HepG2 (cell line): Measurements from ENCODE around the gene TCEANC. TPM values are rescaled to one million over a fixed set of nuclear protein-coding genes. Genes with fewer than 3 reads are reported as not detected.

ENCODE experiments used
- ATAC-seq: fragments of 200-7000 bp; cut with Tn5 transposase; 3 replicates; pipeline ENCODE4 v1.9.1; 2020; ENCODE audit warnings: mild to moderate bottlenecking, moderate library complexity
- BruUV-seq: library from RNA; stranded (reverse); fragments of 400-500 nt; replicated peaks from 2 replicates; lab custom pipeline; 2021; lab: Mats Ljungman, UMichigan
- CTCF ChIA-PET: fragments of 300-600 bp; formaldehyde crosslinking; extraction: SDS; loops from one replicate; lab custom pipeline; 2021; ENCODE audit warnings: low total read pairs, inconsistent platforms, low intra/inter-chr PET ratio; lab: Yijun Ruan, JAX
- POLR2A ChIA-PET: fragments of 350-600 bp; sonication (Branson Sonifier 250); formaldehyde crosslinking; loops from one replicate; lab custom pipeline; 2020; ENCODE audit warnings: antibody characterized with exemption, inconsistent platforms; lab: Yijun Ruan, JAX
- DNase-seq: peaks from one replicate; pipeline ENCODE4 v3.0.0-alpha.2; 2015; ENCODE audit warnings: low spot score
- FAIRE-seq: peaks from 3 replicates; lab custom pipeline; 2011; peaks lifted over from hg19 to GRCh38; lab: Jason Lieb, UNC
- H2AFZ ChIP-seq: one replicate; pipeline ENCODE4 v1.6.1; 2011; ENCODE audit warnings: low read length, inconsistent platforms
- H3K27ac ChIP-seq: fragments of 300-600 bp; 3 replicates; pipeline ENCODE4 v1.8.0; 2011; ENCODE audit warnings: mixed run types, mild to moderate bottlenecking, mixed read lengths, low read length, inconsistent platforms; ENCODE audit not compliant: insufficient read depth; ENCODE audit errors: extremely low read length
- H3K27me3 ChIP-seq, 2 experiments: fragments of 200-600 bp in 1 of 2; 2 replicates in 1 of 2; 3 replicates in 1 of 2; pipeline versions ENCODE4 v1.6.0 to v1.8.0; 2011; ENCODE audit warnings: low read length in 2 of 2, mild to moderate bottlenecking in 2 of 2, moderate library complexity in 2 of 2, inconsistent platforms in 1 of 2; ENCODE audit not compliant: insufficient read depth in 2 of 2, control insufficient read depth in 1 of 2
- H3K36me3 ChIP-seq, 2 experiments: fragments of 200-600 bp in 1 of 2; replicated peaks in 1 of 2; 2 replicates in 1 of 2; 3 replicates in 1 of 2; pipeline versions ENCODE4 v1.5.1 to v1.8.0; 2011; ENCODE audit warnings: low read length in 2 of 2, inconsistent platforms in 1 of 2; ENCODE audit not compliant: insufficient read depth in 2 of 2, control insufficient read depth in 1 of 2
- H3K4me1 ChIP-seq: 2 replicates; pipeline ENCODE4 v1.5.1; 2012; ENCODE audit warnings: low read length, inconsistent platforms; ENCODE audit not compliant: insufficient read depth
- H3K4me2 ChIP-seq: 2 replicates; pipeline ENCODE4 v1.6.0; 2011; ENCODE audit warnings: low read depth, low read length, inconsistent platforms
- H3K4me3 ChIP-seq, 3 experiments: fragments of 200-600 bp in 1 of 3; sonication (generic), shearing (Covaris generic) in 1 of 3; replicated peaks in 1 of 3; 2 replicates each; pipeline ENCODE4 v1.5.1; 2011 to 2016; ENCODE audit warnings: low read length in 3 of 3, inconsistent platforms in 2 of 3, low read depth in 2 of 3, mild to moderate bottlenecking in 2 of 3, control low read depth in 1 of 3, mixed read lengths in 1 of 3; ENCODE audit not compliant: insufficient read depth in 1 of 3
- H3K79me2 ChIP-seq: one replicate; pipeline ENCODE4 v1.6.1; 2011; ENCODE audit warnings: low read length, inconsistent platforms; ENCODE audit not compliant: insufficient read depth
- H3K9ac ChIP-seq: 2 replicates; pipeline ENCODE4 v1.6.0; 2011; ENCODE audit warnings: mild to moderate bottlenecking, low read depth, low read length, inconsistent platforms; ENCODE audit not compliant: insufficient read depth
- H3K9me3 ChIP-seq: 2 replicates; pipeline ENCODE4 v1.5.1; 2012; ENCODE audit warnings: mild to moderate bottlenecking, low read length
- H4K20me1 ChIP-seq: 2 replicates; pipeline ENCODE4 v1.6.0; 2011; ENCODE audit warnings: inconsistent platforms, mild to moderate bottlenecking, low read length, moderate library complexity; ENCODE audit not compliant: insufficient read depth
- ARNT ChIP-seq: fragments of 450-650 bp; IDR thresholded peaks from 2 replicates; pipeline ENCODE4 v1.6.1; 2017
- CHD4 ChIP-seq: fragments of 200-600 bp; sonication (generic); IDR thresholded peaks from 2 replicates; pipeline ENCODE4 v1.7.0; 2017; ENCODE audit warnings: mild to moderate bottlenecking, low read length, borderline replicate concordance
- ETV5 ChIP-seq: IDR thresholded peaks from 2 replicates; pipeline ENCODE4 v1.6.1; 2018; ENCODE audit warnings: missing biosample characterization, missing genetic modification reagents, inconsistent platforms, borderline replicate concordance
- GATAD2A ChIP-seq: IDR thresholded peaks from 2 replicates; pipeline ENCODE4 v1.6.1; 2016
- GMEB2 ChIP-seq: IDR thresholded peaks from 2 replicates; pipeline ENCODE4 v1.6.1; 2016; ENCODE audit warnings: missing biosample characterization, missing genetic modification reagents, low read depth
- MTF1 ChIP-seq: sonication (generic); formaldehyde crosslinking; IDR thresholded peaks from 2 replicates; pipeline ENCODE4 v1.5.0; 2020; ENCODE audit warnings: missing genetic modification reagents
- MTF2 ChIP-seq: sonication (generic); formaldehyde crosslinking; IDR thresholded peaks from 2 replicates; pipeline ENCODE4 v1.5.0; 2020; ENCODE audit warnings: missing genetic modification reagents, borderline replicate concordance
- PATZ1 ChIP-seq: sonication (generic); formaldehyde crosslinking; IDR thresholded peaks from 2 replicates; pipeline ENCODE4 v1.4.0; 2020; ENCODE audit warnings: missing genetic modification reagents
- PPARG ChIP-seq: conservative IDR thresholded peaks from 2 replicates; pipeline ENCODE4 v1.6.1; 2016; ENCODE audit warnings: missing biosample characterization, missing genetic modification reagents
- RBFOX2 ChIP-seq: fragments of 200-400 bp; formaldehyde crosslinking; IDR thresholded peaks from 2 replicates; pipeline ENCODE4 v1.6.1; 2017; ENCODE audit warnings: low read depth, mild to moderate bottlenecking, low read length
- ZFP90 ChIP-seq: sonication (generic); formaldehyde crosslinking; IDR thresholded peaks from 2 replicates; pipeline ENCODE4 v1.8.0; 2022; ENCODE audit warnings: missing genetic modification reagents, mild to moderate bottlenecking, inconsistent platforms, borderline replicate concordance
- ZNF441 ChIP-seq: sonication (generic); formaldehyde crosslinking; IDR thresholded peaks from 2 replicates; pipeline ENCODE4 v1.7.0; 2021; ENCODE audit warnings: missing genetic modification reagents, borderline replicate concordance
- ZNF891 ChIP-seq: sonication (generic); formaldehyde crosslinking; IDR thresholded peaks from 2 replicates; pipeline ENCODE4 v1.5.0; 2020; ENCODE audit warnings: mild to moderate bottlenecking, missing genetic modification reagents
- WGBS: methylation state at CpG from one replicate; pipeline ENCODE4 v1.1.6; 2017; ENCODE audit warnings: low lambda C conversion rate; 5-methylcytosine and 5-hydroxymethylcytosine counted together
- in situ Hi-C: cut with HindIII; loops from 2 replicates; pipeline ENCODE4 v1.10.0; 2017; ENCODE audit warnings: low pct_unique_long_range_greater_than_20kb; ENCODE audit not compliant: extremely low pct_ligation_motif_present
- intact Hi-C: fragments of 100-400 bp; cut with micrococcal nuclease; formaldehyde crosslinking; loops from one replicate; pipeline ENCODE4 v1.10.0; 2022; ENCODE audit not compliant: unreplicated experiment
- polyA plus RNA-seq, 8 experiments: library from polyadenylated mRNA; depleted of rRNA in 3 of 8; stranded (reverse) in 7 of 8; unstranded in 1 of 8; fragments of >200 nt; fragmentation: Illumina TruSeq in 4 of 8; extraction: Trizol in 4 of 8; gene quantifications; 2 replicates each; pipeline versions ENCODE4 v1.2.1 to v1.2.3, GENCODE V29; 2011 to 2016; ENCODE audit warnings: low read depth in 4 of 8, missing spikeins in 1 of 8, mixed read lengths in 1 of 8; ENCODE audit not compliant: insufficient read depth in 1 of 8
- total RNA-seq, 5 experiments: library from RNA; depleted of rRNA; stranded (reverse); fragments of >200 nt; fragmentation: Illumina TruSeq; extraction: Trizol; gene quantifications; 2 replicates each; pipeline ENCODE4 v1.2.3, GENCODE V29; 2016; ENCODE audit warnings: low read depth in 1 of 5

TCEANC gene
- total and polyA plus RNA-seq, 2 of the 13 experiments (the other 11 are each of a cell fraction or from before 2014, with no cell fraction given): 0.51 to 0.97 TPM

GRCh38 chrX:13687203-13687602 lies 34.3 kb downstream of the TCEANC start:
- Histone ChIP-seq H3K9ac (no peak overlapping the region), H3K79me2 (peaks cover 25% of the 10 kb centered on the region), H3K4me2 (no peak overlapping the region), H3K27ac (no peak overlapping the region), H3K9me3 (no peaks in the 10 kb centered on the region), H3K27me3 (no peaks in the 10 kb centered on the region), H4K20me1 (0 out of 2 replicates have a peak, but pooled peaks cover under 1% of the 10 kb centered on the region), H3K4me3 (no peak overlapping the region), H3K4me1 (peaks cover 19% of the 10 kb centered on the region), H2AFZ (no peak overlapping the region), H3K36me3 (no peaks in the 10 kb centered on the region)
- BruUV-seq: no TSS peak
- DNase-seq: no peak
- ATAC-seq: no peak
- intact Hi-C loops (no loop called here), in situ Hi-C loops (no loop called here)
- FAIRE-seq: no peak
- WGBS: 41% methylated on average over 1 of the region's 1 CpG
- ChIA-PET POLR2A (no interaction called here), CTCF (no interaction called here)
- TF ChIP-seq ARNT: no peak
- TF ChIP-seq ETV5 (CRISPR knock-in tag): no peak
- TF ChIP-seq GATAD2A (CRISPR knock-in tag): no peak
- TF ChIP-seq CHD4: no peak
- no peak for TF ChIP-seq GMEB2 (CRISPR knock-in tag)
- no peak for TF ChIP-seq PATZ1 (CRISPR knock-in tag)
- no peak for TF ChIP-seq RBFOX2
- no peak for TF ChIP-seq ZFP90 (CRISPR knock-in tag)
- no peak for TF ChIP-seq ZNF441 (CRISPR knock-in tag)
- no peak for TF ChIP-seq PPARG (CRISPR knock-in tag)
- TF ChIP-seq ZNF891 (CRISPR knock-in tag): no peak
- no peak for TF ChIP-seq MTF1
- no peak for TF ChIP-seq MTF2 (CRISPR knock-in tag)
